ENCODE data around the gene MAPKAPK2.

Gene MAPKAPK2

GRCh38 chr1:206735553-206736031, 50.9 kb downstream of the MAPKAPK2 start:
- Histone ChIP-seq H3K9me3 (replicated peaks in 1 of 2; ENCODE audit: control insufficient read depth in 2 of 2, insufficient read depth in 1 of 2, low read depth in 1 of 2, low read length in 2 of 2) (no peaks in the 10 kb centered on the region), H3K18ac (ENCODE audit: low read length) (no peak overlapping the region), H3K14ac (ENCODE audit: low read length) (no peak overlapping the region), H3K27me3 (ENCODE audit: control insufficient read depth in 3 of 3, insufficient read depth in 3 of 3, low read depth in 1 of 3, low read length in 3 of 3) (no peaks in the 10 kb centered on the region), H3K36me3 (replicated peaks in 1 of 2; ENCODE audit: control insufficient read depth in 2 of 2, insufficient read depth in 2 of 2, low read length in 2 of 2) (peaks cover 31 to 44% of the 10 kb centered on the region in 2 donors), H3K23ac (ENCODE audit: low read depth, low read length, poor library complexity) (no peak overlapping the region), H3K4me3 (ENCODE audit: low read length in 2 of 2) (no peak overlapping the region), H2BK15ac (ENCODE audit: low read length) (no peak overlapping the region), H3K9ac (ENCODE audit: low read depth, low read length, poor library complexity) (no peak overlapping the region), H4K91ac (ENCODE audit: low read depth, low read length, poor library complexity) (no peak overlapping the region), H2BK120ac (ENCODE audit: low read depth, low read length) (no peak overlapping the region), H3K4ac (ENCODE audit: low read length) (no peak overlapping the region), H3K4me1 (ENCODE audit: control insufficient read depth in 2 of 2, insufficient read depth in 1 of 2, low read depth in 1 of 2, low read length in 2 of 2) (peaks cover 3 to 12% of the 10 kb centered on the region in 2 donors), H4K8ac (ENCODE audit: low read depth, low read length) (no peak overlapping the region), H2BK12ac (ENCODE audit: low read length) (no peak overlapping the region), H2AFZ (ENCODE audit: low read length) (no peak overlapping the region), H2BK5ac (ENCODE audit: low read length) (no peak overlapping the region), H3K79me1 (ENCODE audit: low read depth, low read length) (no peaks in the 10 kb centered on the region), H3K4me2 (ENCODE audit: insufficient read depth, low read length, poor library complexity, severe bottlenecking) (no peak overlapping the region), H3K27ac (replicated peaks; ENCODE audit: low read length) (no peak overlapping the region), H2AK5ac (ENCODE audit: low read depth, low read length) (no peak overlapping the region)
- no peak for DNase-seq (ENCODE audit: low spot score)
- no CpG with 5 or more reads among the region's 5 CpGs for WGBS, 2 donors (ENCODE audit: extremely low coverage in 2 of 2, insufficient read length in 2 of 2, insufficient replicate concordance in 1 of 2)

GRCh38 chr1:206736878-206737728, 52.4 kb downstream of the MAPKAPK2 start:
- no peak overlapping the region for H2BK12ac ChIP-seq (ENCODE audit: low read length)
- H3K9me3 ChIP-seq (replicated peaks in 1 of 2; ENCODE audit: control insufficient read depth in 2 of 2, insufficient read depth in 1 of 2, low read depth in 1 of 2, low read length in 2 of 2): no peaks in the 10 kb centered on the region
- H2AK5ac ChIP-seq (ENCODE audit: low read depth, low read length): no peak overlapping the region
- H2BK5ac ChIP-seq (ENCODE audit: low read length): no peak overlapping the region
- no peaks in the 10 kb centered on the region for H3K27me3 ChIP-seq (ENCODE audit: control insufficient read depth in 3 of 3, insufficient read depth in 3 of 3, low read depth in 1 of 3, low read length in 3 of 3)
- no peak overlapping the region for H4K91ac ChIP-seq (ENCODE audit: low read depth, low read length, poor library complexity)
- H3K23ac ChIP-seq (ENCODE audit: low read depth, low read length, poor library complexity): peak overlapping the region; percentile 6
- no peak overlapping the region for H2BK15ac ChIP-seq (ENCODE audit: low read length)
- no peaks in the 10 kb centered on the region for H3K79me1 ChIP-seq (ENCODE audit: low read depth, low read length)
- no peak overlapping the region for H4K8ac ChIP-seq (ENCODE audit: low read depth, low read length)
- no peak overlapping the region for H3K4me2 ChIP-seq (ENCODE audit: insufficient read depth, low read length, poor library complexity, severe bottlenecking)
- no peak overlapping the region for H3K27ac ChIP-seq (replicated peaks; ENCODE audit: low read length)
- no CpG with 5 or more reads among the region's 14 CpGs for WGBS, 2 donors (ENCODE audit: extremely low coverage in 2 of 2, insufficient read length in 2 of 2, insufficient replicate concordance in 1 of 2)
- H3K36me3 ChIP-seq (replicated peaks in 1 of 2; ENCODE audit: control insufficient read depth in 2 of 2, insufficient read depth in 2 of 2, low read length in 2 of 2): peaks cover 20 to 29% of the 10 kb centered on the region in 2 donors
- H3K4me3 ChIP-seq (ENCODE audit: low read length in 2 of 2): no peak overlapping the region
- H2AFZ ChIP-seq (ENCODE audit: low read length): no peak overlapping the region
- DNase-seq (ENCODE audit: low spot score): no peak
- no peak overlapping the region for H2BK120ac ChIP-seq (ENCODE audit: low read depth, low read length)
- H3K18ac ChIP-seq (ENCODE audit: low read length): peak overlapping the region; percentile 32
- no peak overlapping the region for H3K4ac ChIP-seq (ENCODE audit: low read length)
- no peak overlapping the region for H3K9ac ChIP-seq (ENCODE audit: low read depth, low read length, poor library complexity)
- H3K14ac ChIP-seq (ENCODE audit: low read length): peak overlapping the region; percentile 50
- H3K4me1 ChIP-seq (ENCODE audit: control insufficient read depth in 2 of 2, insufficient read depth in 1 of 2, low read depth in 1 of 2, low read length in 2 of 2): peaks cover 3 to 12% of the 10 kb centered on the region in 2 donors

GRCh38 chr1:206737729-206738201, 53.1 kb downstream of the MAPKAPK2 start:
- no peak overlapping the region for H3K4ac ChIP-seq (ENCODE audit: low read length)
- no peak overlapping the region for H3K4me3 ChIP-seq (ENCODE audit: low read length in 2 of 2)
- H3K79me1 ChIP-seq (ENCODE audit: low read depth, low read length): no peaks in the 10 kb centered on the region
- peaks cover 3 to 15% of the 10 kb centered on the region in 2 donors for H3K4me1 ChIP-seq (ENCODE audit: control insufficient read depth in 2 of 2, insufficient read depth in 1 of 2, low read depth in 1 of 2, low read length in 2 of 2)
- no peak overlapping the region for H3K9ac ChIP-seq (ENCODE audit: low read depth, low read length, poor library complexity)
- no peak overlapping the region for H3K14ac ChIP-seq (ENCODE audit: low read length)
- H2BK5ac ChIP-seq (ENCODE audit: low read length): no peak overlapping the region
- H4K91ac ChIP-seq (ENCODE audit: low read depth, low read length, poor library complexity): no peak overlapping the region
- H3K9me3 ChIP-seq (replicated peaks in 1 of 2; ENCODE audit: control insufficient read depth in 2 of 2, insufficient read depth in 1 of 2, low read depth in 1 of 2, low read length in 2 of 2): no peaks in the 10 kb centered on the region
- peaks cover 15 to 22% of the 10 kb centered on the region in 2 donors for H3K36me3 ChIP-seq (replicated peaks in 1 of 2; ENCODE audit: control insufficient read depth in 2 of 2, insufficient read depth in 2 of 2, low read length in 2 of 2)
- no peaks in the 10 kb centered on the region for H3K27me3 ChIP-seq (ENCODE audit: control insufficient read depth in 3 of 3, insufficient read depth in 3 of 3, low read depth in 1 of 3, low read length in 3 of 3)
- H2AK5ac ChIP-seq (ENCODE audit: low read depth, low read length): no peak overlapping the region
- H3K18ac ChIP-seq (ENCODE audit: low read length): no peak overlapping the region
- H2BK15ac ChIP-seq (ENCODE audit: low read length): no peak overlapping the region
- H2BK120ac ChIP-seq (ENCODE audit: low read depth, low read length): no peak overlapping the region
- H3K23ac ChIP-seq (ENCODE audit: low read depth, low read length, poor library complexity): peak overlapping the region; percentile 6
- WGBS, 2 donors (ENCODE audit: extremely low coverage in 2 of 2, insufficient read length in 2 of 2, insufficient replicate concordance in 1 of 2): no CpG with 5 or more reads among the region's 3 CpGs
- H2AFZ ChIP-seq (ENCODE audit: low read length): no peak overlapping the region
- no peak overlapping the region for H4K8ac ChIP-seq (ENCODE audit: low read depth, low read length)
- no peak for DNase-seq (ENCODE audit: low spot score)
- no peak overlapping the region for H2BK12ac ChIP-seq (ENCODE audit: low read length)
- no peak overlapping the region for H3K4me2 ChIP-seq (ENCODE audit: insufficient read depth, low read length, poor library complexity, severe bottlenecking)
- H3K27ac ChIP-seq (replicated peaks; ENCODE audit: low read length): no peak overlapping the region

Measured in neuronal stem cell (in vitro differentiated cells).